Nephron (organoid): ENCODE results near the gene NGF.

Source experiments
- H3K27ac Mint-ChIP-seq, 3 experiments: 2 replicates each; pipeline ENCODE4 v1.8.0; 2020; ENCODE audit warnings: mixed read lengths in 3 of 3, mild to moderate bottlenecking in 2 of 3, moderate library complexity in 1 of 3
- H3K27me3 Mint-ChIP-seq: 2 replicates; pipeline ENCODE4 v1.8.0; 2021; ENCODE audit warnings: low read depth, mild to moderate bottlenecking, moderate library complexity, mixed read lengths
- H3K36me3 Mint-ChIP-seq: 2 replicates; pipeline ENCODE4 v1.8.0; 2020; ENCODE audit warnings: low read depth, mixed read lengths
- H3K4me1 Mint-ChIP-seq: 2 replicates; pipeline ENCODE4 v1.8.0; 2020; ENCODE audit warnings: mixed read lengths
- H3K4me3 Mint-ChIP-seq, 3 experiments: 2 replicates each; pipeline ENCODE4 v1.8.0; 2020; ENCODE audit warnings: mild to moderate bottlenecking in 3 of 3, mixed read lengths in 3 of 3, moderate library complexity in 2 of 3
- H3K9me3 Mint-ChIP-seq: 2 replicates; pipeline ENCODE4 v1.8.0; 2020; ENCODE audit warnings: mixed read lengths
- CTCF ChIP-seq, 3 experiments: fragments of 200-600 bp; sonication (generic); IDR thresholded peaks; one replicate each; pipeline ENCODE4 v1.5.0; 2021; ENCODE audit warnings: antibody characterized with exemption in 3 of 3; ENCODE audit not compliant: unreplicated experiment in 3 of 3

NGF gene

GRCh38 chr1:115331558-115332331 lies 6.3 kb downstream of the NGF start:
- H3K4me3 Mint-ChIP-seq: no peak overlapping the region
- H3K9me3 Mint-ChIP-seq: no peaks in the 10 kb centered on the region
- no peak for TF ChIP-seq CTCF (IDR thresholded peaks at IDR 0.05; ENCODE audit: unreplicated experiment in 3 of 3)
- no peaks in the 10 kb centered on the region for H3K36me3 Mint-ChIP-seq
- peaks cover 28% of the 10 kb centered on the region for H3K4me1 Mint-ChIP-seq
- peak overlapping the region in 2 of 3 experiments; percentile 4 to 19 for H3K27ac Mint-ChIP-seq
- H3K27me3 Mint-ChIP-seq: peaks cover 38% of the 10 kb centered on the region

GRCh38 chr1:115330480-115331013 lies 7.5 kb downstream of the NGF start:
- H3K4me3 Mint-ChIP-seq: no peak overlapping the region
- H3K36me3 Mint-ChIP-seq: no peaks in the 10 kb centered on the region
- no peaks in the 10 kb centered on the region for H3K9me3 Mint-ChIP-seq
- no peak for TF ChIP-seq CTCF (IDR thresholded peaks at IDR 0.05; ENCODE audit: unreplicated experiment in 3 of 3)
- peaks cover 29% of the 10 kb centered on the region for H3K27me3 Mint-ChIP-seq
- H3K4me1 Mint-ChIP-seq: peaks cover 28% of the 10 kb centered on the region
- H3K27ac Mint-ChIP-seq: peak overlapping the region in 2 of 3 experiments; percentile 28 to 66

GRCh38 chr1:115329965-115330364 lies 8.1 kb downstream of the NGF start:
- Mint-ChIP-seq H3K4me3 (no peak overlapping the region), H3K27ac (peak overlapping the region in 2 of 3 experiments; percentile 28 to 66), H3K4me1 (peaks cover 30% of the 10 kb centered on the region), H3K36me3 (no peaks in the 10 kb centered on the region), H3K27me3 (peaks cover 24% of the 10 kb centered on the region), H3K9me3 (no peaks in the 10 kb centered on the region)
- no peak for TF ChIP-seq CTCF (IDR thresholded peaks at IDR 0.05; ENCODE audit: unreplicated experiment in 3 of 3)

GRCh38 chr1:115327270-115327669 lies 10.8 kb downstream of the NGF start:
- no peaks in the 10 kb centered on the region for H3K9me3 Mint-ChIP-seq
- peaks cover 26% of the 10 kb centered on the region for H3K4me1 Mint-ChIP-seq
- H3K27ac Mint-ChIP-seq: no peak overlapping the region
- H3K36me3 Mint-ChIP-seq: no peaks in the 10 kb centered on the region
- peaks cover 9% of the 10 kb centered on the region for H3K27me3 Mint-ChIP-seq
- no peak overlapping the region for H3K4me3 Mint-ChIP-seq
- no peak for TF ChIP-seq CTCF (IDR thresholded peaks at IDR 0.05; ENCODE audit: unreplicated experiment in 3 of 3)

- Mint-ChIP-seq H3K4me3 (no peak overlapping the region), H3K27ac (peak overlapping the region in 1 of 3 experiments; percentile 58), H3K9me3 (no peaks in the 10 kb centered on the region), H3K4me1 (peaks cover 21% of the 10 kb centered on the region), H3K36me3 (no peaks in the 10 kb centered on the region), H3K27me3 (peaks cover 9% of the 10 kb centered on the region)
- no peak for TF ChIP-seq CTCF (IDR thresholded peaks at IDR 0.05; ENCODE audit: unreplicated experiment in 3 of 3)
These were observed 11.6 kb downstream of the NGF start for GRCh38 chr1:115326419-115326818.

GRCh38 chr1:115325874-115326273 lies 12.2 kb downstream of the NGF start:
- H3K9me3 Mint-ChIP-seq: no peaks in the 10 kb centered on the region
- TF ChIP-seq CTCF (IDR thresholded peaks at IDR 0.05; ENCODE audit: unreplicated experiment in 3 of 3): no peak
- peaks cover 21% of the 10 kb centered on the region for H3K4me1 Mint-ChIP-seq
- no peaks in the 10 kb centered on the region for H3K36me3 Mint-ChIP-seq
- H3K27me3 Mint-ChIP-seq: peaks cover 9% of the 10 kb centered on the region
- H3K27ac Mint-ChIP-seq: peak overlapping the region in 2 of 3 experiments; percentile 58 to 61
- H3K4me3 Mint-ChIP-seq: no peak overlapping the region
